Loucy (cell line): ENCODE results near the gene COG2.

ENCODE experiments used
- H2AFZ ChIP-seq: fragments of 200-600 bp; sonication (generic); 2 replicates; pipeline ENCODE4 v1.6.0; 2016; ENCODE audit warnings: antibody characterized with exemption, mild to moderate bottlenecking, low read length, moderate library complexity
- H3F3A ChIP-seq: fragments of 200-600 bp; 2 replicates; pipeline ENCODE4 v1.6.0; 2016; ENCODE audit warnings: antibody characterized with exemption, low read depth, mild to moderate bottlenecking
- H3K27me3 ChIP-seq: fragments of 200-600 bp; sonication (generic); 2 replicates; pipeline ENCODE4 v1.6.1; 2014; ENCODE audit warnings: low read length, mild to moderate bottlenecking; ENCODE audit not compliant: insufficient read depth, poor library complexity, severe bottlenecking
- H3K36me3 ChIP-seq: fragments of 200-600 bp; sonication (generic); 2 replicates; pipeline ENCODE4 v1.6.1; 2016; ENCODE audit warnings: low read length; ENCODE audit not compliant: insufficient read depth
- H3K4me1 ChIP-seq: fragments of 200-600 bp; sonication (generic); 2 replicates; pipeline ENCODE4 v1.5.1; 2014; ENCODE audit warnings: low read length, mild to moderate bottlenecking; ENCODE audit not compliant: insufficient read depth, poor library complexity, severe bottlenecking
- H3K4me2 ChIP-seq: fragments of 200-600 bp; sonication (generic); 2 replicates; pipeline ENCODE4 v1.6.0; 2014; ENCODE audit warnings: antibody characterized with exemption, low read length, low read depth, mild to moderate bottlenecking; ENCODE audit not compliant: poor library complexity, severe bottlenecking
- H3K4me3 ChIP-seq: fragments of 200-600 bp; sonication (generic); 2 replicates; pipeline ENCODE4 v1.5.1; 2014; ENCODE audit warnings: low read length, mild to moderate bottlenecking, mixed read lengths; ENCODE audit not compliant: poor library complexity, severe bottlenecking
- H3K79me2 ChIP-seq: fragments of 200-600 bp; sonication (generic); 2 replicates; pipeline ENCODE4 v1.6.1; 2014; ENCODE audit warnings: low read length; ENCODE audit not compliant: insufficient read depth
- H3K9ac ChIP-seq: fragments of 200-600 bp; sonication (generic); 2 replicates; pipeline ENCODE4 v1.6.0; 2014; ENCODE audit warnings: mild to moderate bottlenecking, low read depth, low read length, moderate library complexity; ENCODE audit not compliant: poor library complexity, severe bottlenecking
- H3K9me2 ChIP-seq: fragments of 200-600 bp; sonication (generic); replicated peaks from 2 replicates; pipeline ENCODE4 v1.6.1; 2016; ENCODE audit warnings: low read depth, low read length, mixed read lengths
- H3K9me3 ChIP-seq: fragments of 200-600 bp; sonication (generic); 2 replicates; pipeline ENCODE4 v1.6.1; 2014; ENCODE audit warnings: mild to moderate bottlenecking, antibody characterized with exemption, low read length, low read depth; ENCODE audit not compliant: insufficient read depth
- H4K20me1 ChIP-seq: fragments of 200-600 bp; sonication (generic); 2 replicates; pipeline ENCODE4 v1.6.0; 2014; ENCODE audit warnings: antibody characterized with exemption, low read length, mild to moderate bottlenecking; ENCODE audit not compliant: insufficient read depth, poor library complexity, severe bottlenecking
- CTCF ChIP-seq: fragments of 200-600 bp; sonication (generic); conservative IDR thresholded peaks from 2 replicates; pipeline ENCODE4 v1.5.1; 2014; ENCODE audit warnings: mild to moderate bottlenecking, antibody characterized with exemption, low read length
- EZH2phosphoT487 ChIP-seq: fragments of 200-600 bp; IDR thresholded peaks from 2 replicates; pipeline ENCODE4 v1.6.1; 2018; ENCODE audit warnings: antibody characterized with exemption, mild to moderate bottlenecking, moderate library complexity, borderline replicate concordance

Gene COG2

GRCh38 chr1:230704830-230705229 is 62.5 kb downstream of the COG2 start:
- H3K9me2 ChIP-seq, result no peaks in the 10 kb centered on the region
- TF ChIP-seq EZH2phosphoT487 (no peak), CTCF (no peak)
- no peak overlapping the region for H2AFZ ChIP-seq
- no peaks in the 10 kb centered on the region for H3K4me1 ChIP-seq
- H3K4me3 ChIP-seq, result no peak overlapping the region
- no peaks in the 10 kb centered on the region for H4K20me1 ChIP-seq
- no peaks in the 10 kb centered on the region for H3K27me3 ChIP-seq
- no peaks in the 10 kb centered on the region for H3K79me2 ChIP-seq
- no peaks in the 10 kb centered on the region for H3K9me3 ChIP-seq
- H3K4me2 ChIP-seq, result no peak overlapping the region
- no peak overlapping the region for H3K9ac ChIP-seq
- no peaks in the 10 kb centered on the region for H3F3A ChIP-seq
- H3K36me3 ChIP-seq, result no peaks in the 10 kb centered on the region

GRCh38 chr1:230705289-230706019 is 63.2 kb downstream of the COG2 start:
- Histone ChIP-seq H3K4me1 (no peaks in the 10 kb centered on the region), H3K9ac (no peak overlapping the region), H4K20me1 (no peaks in the 10 kb centered on the region), H3K4me2 (no peak overlapping the region), H3K36me3 (no peaks in the 10 kb centered on the region), H3F3A (no peaks in the 10 kb centered on the region), H3K27me3 (no peaks in the 10 kb centered on the region), H2AFZ (no peak overlapping the region), H3K9me2 (no peaks in the 10 kb centered on the region), H3K4me3 (no peak overlapping the region), H3K79me2 (no peaks in the 10 kb centered on the region), H3K9me3 (no peaks in the 10 kb centered on the region)
- TF ChIP-seq EZH2phosphoT487 (no peak), CTCF (no peak)

GRCh38 chr1:230706020-230706699 is 63.9 kb downstream of the COG2 start:
- H2AFZ ChIP-seq, result no peak overlapping the region
- no peaks in the 10 kb centered on the region for H3K36me3 ChIP-seq
- no peak overlapping the region for H3K4me2 ChIP-seq
- no peaks in the 10 kb centered on the region for H3F3A ChIP-seq
- H4K20me1 ChIP-seq, result no peaks in the 10 kb centered on the region
- TF ChIP-seq EZH2phosphoT487, result no peak
- TF ChIP-seq CTCF, result no peak
- no peaks in the 10 kb centered on the region for H3K9me3 ChIP-seq
- H3K9ac ChIP-seq, result no peak overlapping the region
- no peaks in the 10 kb centered on the region for H3K9me2 ChIP-seq
- no peaks in the 10 kb centered on the region for H3K4me1 ChIP-seq
- no peak overlapping the region for H3K4me3 ChIP-seq
- H3K27me3 ChIP-seq, result no peaks in the 10 kb centered on the region
- H3K79me2 ChIP-seq, result no peaks in the 10 kb centered on the region
